Mesothelial cell of epicardium (in vitro differentiated cells): Measurements from ENCODE around the gene ALK. TPM values are rescaled to one million over a fixed set of nuclear protein-coding genes. Genes with fewer than 3 reads are reported as not detected.

Experiments
- DNase-seq, 2 experiments: peaks; one replicate each; pipeline ENCODE4 v3.0.0; 2021; ENCODE audit warnings: low spot score in 2 of 2; ENCODE audit not compliant: unreplicated experiment in 2 of 2
- H3K27ac Mint-ChIP-seq: 2 replicates; pipeline ENCODE4 v1.8.0; 2021; ENCODE audit warnings: mixed read lengths
- H3K27me3 Mint-ChIP-seq: 2 replicates; pipeline ENCODE4 v1.8.0; 2021; ENCODE audit warnings: low read depth, mixed read lengths
- H3K36me3 Mint-ChIP-seq: 2 replicates; pipeline ENCODE4 v1.8.0; 2021; ENCODE audit warnings: mixed read lengths
- H3K4me1 Mint-ChIP-seq: 2 replicates; pipeline ENCODE4 v1.8.0; 2021; ENCODE audit warnings: mixed read lengths
- H3K4me3 Mint-ChIP-seq: 2 replicates; pipeline ENCODE4 v1.8.0; 2021; ENCODE audit warnings: mild to moderate bottlenecking, moderate library complexity, mixed read lengths
- H3K9me3 Mint-ChIP-seq: 2 replicates; pipeline ENCODE4 v1.8.0; 2021; ENCODE audit warnings: mixed read lengths
- CTCF ChIP-seq: fragments of 200-600 bp; sonication (generic); IDR thresholded peaks from one replicate; pipeline ENCODE4 v1.5.0; 2021; ENCODE audit warnings: antibody characterized with exemption; ENCODE audit not compliant: unreplicated experiment
- total RNA-seq: library from RNA; stranded (reverse); gene quantifications from 3 replicates; pipeline ENCODE4 v1.2.1, GENCODE V29; 2021

ALK gene
- total RNA-seq, 1 donor from 2014 or later = 0.13 TPM

- no peak for DNase-seq
- no peaks in the 10 kb centered on the region for H3K4me1 Mint-ChIP-seq
- no peaks in the 10 kb centered on the region for H3K9me3 Mint-ChIP-seq
- no peak overlapping the region for H3K4me3 Mint-ChIP-seq
- no peaks in the 10 kb centered on the region for H3K36me3 Mint-ChIP-seq
- peaks cover 34% of the 10 kb centered on the region for H3K27me3 Mint-ChIP-seq
- TF ChIP-seq CTCF = no peak
- H3K27ac Mint-ChIP-seq = no peak overlapping the region
These were observed 526.9 kb downstream of the ALK start for GRCh38 chr2:29394311-29394980.

- Mint-ChIP-seq H3K36me3 (no peaks in the 10 kb centered on the region), H3K27ac (no peak overlapping the region), H3K9me3 (no peaks in the 10 kb centered on the region), H3K27me3 (peaks cover 38% of the 10 kb centered on the region), H3K4me3 (no peak overlapping the region), H3K4me1 (no peaks in the 10 kb centered on the region)
- no peak for TF ChIP-seq CTCF
- DNase-seq = no peak
These were observed 527.7 kb downstream of the ALK start for GRCh38 chr2:29393676-29394075.

- Mint-ChIP-seq H3K27ac (no peak overlapping the region), H3K27me3 (peaks cover 38% of the 10 kb centered on the region), H3K4me1 (no peaks in the 10 kb centered on the region), H3K4me3 (no peak overlapping the region), H3K36me3 (no peaks in the 10 kb centered on the region), H3K9me3 (no peaks in the 10 kb centered on the region)
- TF ChIP-seq CTCF = no peak
- DNase-seq = no peak
These were observed 528.6 kb downstream of the ALK start for GRCh38 chr2:29392774-29393173.

- no peak for TF ChIP-seq CTCF
- DNase-seq = no peak
- Mint-ChIP-seq H3K27ac (no peak overlapping the region), H3K9me3 (no peaks in the 10 kb centered on the region), H3K27me3 (peaks cover 38% of the 10 kb centered on the region), H3K4me3 (no peak overlapping the region), H3K4me1 (no peaks in the 10 kb centered on the region), H3K36me3 (no peaks in the 10 kb centered on the region)
These were observed 531.2 kb downstream of the ALK start for GRCh38 chr2:29390136-29390535.

GRCh38 chr2:29389686-29390085, 531.7 kb downstream of the ALK start:
- peaks cover 33% of the 10 kb centered on the region for H3K27me3 Mint-ChIP-seq
- H3K27ac Mint-ChIP-seq = no peak overlapping the region
- no peaks in the 10 kb centered on the region for H3K9me3 Mint-ChIP-seq
- no peak for DNase-seq
- TF ChIP-seq CTCF = no peak
- no peak overlapping the region for H3K4me3 Mint-ChIP-seq
- H3K36me3 Mint-ChIP-seq = no peaks in the 10 kb centered on the region
- H3K4me1 Mint-ChIP-seq = no peaks in the 10 kb centered on the region

- no peaks in the 10 kb centered on the region for H3K4me1 Mint-ChIP-seq
- no peak for DNase-seq
- H3K36me3 Mint-ChIP-seq = no peaks in the 10 kb centered on the region
- H3K27me3 Mint-ChIP-seq = peaks cover 19% of the 10 kb centered on the region
- no peak overlapping the region for H3K27ac Mint-ChIP-seq
- no peak for TF ChIP-seq CTCF
- H3K4me3 Mint-ChIP-seq = no peak overlapping the region
- no peaks in the 10 kb centered on the region for H3K9me3 Mint-ChIP-seq
These were observed 533.3 kb downstream of the ALK start for GRCh38 chr2:29388071-29388470.
